Activated B cell treated with CpG ODN at 0.5 μM for 24 hours (primary cell): ENCODE measurements around the gene RPS6KA4. TPM values are rescaled to one million over a fixed set of nuclear protein-coding genes. Genes with fewer than 3 reads are reported as not detected.
"Not testable (repeated sequence)": the region's sequence is repeated elsewhere in the genome, so short reads cannot be mapped to it uniquely, and the experiment has no call there.

ENCODE experiments used
- ATAC-seq: fragments of 200-7000 bp; cut with Tn5 transposase; one replicate; pipeline ENCODE4 v1.10.0; 2021; ENCODE audit warnings: low read depth, mild to moderate bottlenecking, moderate library complexity
- CTCF ChIA-PET: fragments of 350-600 bp; sonication (Branson Sonifier 250); formaldehyde crosslinking; loops from one replicate; lab custom pipeline; 2021; ENCODE audit warnings: antibody characterized with exemption; lab: Charles Lee
- POLR2A ChIA-PET: fragments of 350-600 bp; sonication (Branson Sonifier 250); formaldehyde crosslinking; loops from one replicate; lab custom pipeline; 2021; ENCODE audit warnings: antibody characterized with exemption; lab: Charles Lee
- DNase-seq: peaks from one replicate; pipeline ENCODE4 v3.0.0; 2022
- H3K27ac Mint-ChIP-seq: one replicate; pipeline ENCODE4 v1.8.0; 2020; ENCODE audit warnings: mixed read lengths
- H3K27me3 Mint-ChIP-seq: one replicate; pipeline ENCODE4 v1.8.0; 2021; ENCODE audit warnings: mixed read lengths
- H3K36me3 Mint-ChIP-seq: one replicate; pipeline ENCODE4 v1.8.0; 2021; ENCODE audit warnings: low read depth, mixed read lengths
- H3K4me1 Mint-ChIP-seq: one replicate; pipeline ENCODE4 v1.8.0; 2021; ENCODE audit warnings: mixed read lengths
- H3K4me3 Mint-ChIP-seq: one replicate; pipeline ENCODE4 v1.8.0; 2020; ENCODE audit warnings: mild to moderate bottlenecking, mixed read lengths
- H3K9me3 Mint-ChIP-seq: one replicate; pipeline ENCODE4 v1.8.0; 2020; ENCODE audit warnings: mixed read lengths
- CTCF ChIP-seq: fragments of 200-600 bp; IDR thresholded peaks from one replicate; pipeline ENCODE4 v1.8.0; 2022; ENCODE audit warnings: antibody characterized with exemption, mild to moderate bottlenecking
- intact Hi-C: fragments of 100-400 bp; cut with micrococcal nuclease; formaldehyde crosslinking; loops from one replicate; pipeline ENCODE4 v1.15.1; 2024
- total RNA-seq: library from RNA; stranded (reverse); gene quantifications from 2 replicates; pipeline ENCODE4 v1.2.3, GENCODE V29; 2022

The RPS6KA4 gene
- total RNA-seq, 1 donor from 2014 or later, result 22.6 TPM

GRCh38 chr11:64321533-64321932 is 37.4 kb upstream of the RPS6KA4 start:
- POLR2A ChIA-PET, result no interaction called here
- Mint-ChIP-seq H3K4me3 (no peak overlapping the region), H3K27me3 (no peaks in the 10 kb centered on the region), H3K9me3 (no peaks in the 10 kb centered on the region), H3K4me1 (peaks cover 20% of the 10 kb centered on the region), H3K27ac (no peak overlapping the region), H3K36me3 (peaks cover 32% of the 10 kb centered on the region)
- intact Hi-C loops, result no loop called here
- ATAC-seq (no peak), DNase-seq (no peak)
- CTCF ChIA-PET, result no interaction called here
- no peak for TF ChIP-seq CTCF

GRCh38 chr11:64322925-64323260 is 36.1 kb upstream of the RPS6KA4 start:
- ATAC-seq, result no peak
- Mint-ChIP-seq H3K4me1 (peaks cover 14% of the 10 kb centered on the region), H3K27me3 (no peaks in the 10 kb centered on the region), H3K36me3 (peaks cover 18% of the 10 kb centered on the region), H3K4me3 (no peak overlapping the region), H3K9me3 (peaks cover 1% of the 10 kb centered on the region), H3K27ac (no peak overlapping the region)
- ChIA-PET CTCF (no interaction called here), POLR2A (interaction anchor here (1.5 kb wide), 1 partner anchor 13 kb away, joined by 4 read pairs; no protein-coding TSS in a partner anchor)
- intact Hi-C loops, result no loop called here
- DNase-seq, result no peak
- TF ChIP-seq CTCF, result no peak

GRCh38 chr11:64323373-64323772 is 35.6 kb upstream of the RPS6KA4 start:
- no peak for ATAC-seq
- Mint-ChIP-seq H3K4me1 (peaks cover 10% of the 10 kb centered on the region), H3K9me3 (peaks cover 1% of the 10 kb centered on the region), H3K27ac (no peak overlapping the region), H3K36me3 (peaks cover 16% of the 10 kb centered on the region), H3K4me3 (no peak overlapping the region), H3K27me3 (no peaks in the 10 kb centered on the region)
- DNase-seq, result no peak
- POLR2A ChIA-PET, result interaction anchor here (1.5 kb wide), 1 partner anchor 12 kb away, joined by 4 read pairs; no protein-coding TSS in a partner anchor
- CTCF ChIA-PET, result no interaction called here
- intact Hi-C loops, result no loop called here
- no peak for TF ChIP-seq CTCF

GRCh38 chr11:64323984-64324383 is 35.0 kb upstream of the RPS6KA4 start:
- H3K9me3 Mint-ChIP-seq, H3K27ac Mint-ChIP-seq, ATAC-seq, H3K27me3 Mint-ChIP-seq, CTCF ChIA-PET, intact Hi-C loops, H3K4me1 Mint-ChIP-seq, H3K4me3 Mint-ChIP-seq, DNase-seq: not testable (repeated sequence)
- peaks cover 16% of the 10 kb centered on the region for H3K36me3 Mint-ChIP-seq
- POLR2A ChIA-PET, result interaction anchor here (1.5 to 2.2 kb wide), 2 partner anchors 12 kb away, joined by 4 to 8 read pairs; no protein-coding TSS in a partner anchor

- H3K27me3 Mint-ChIP-seq, result no peaks in the 10 kb centered on the region
- peaks cover 16% of the 10 kb centered on the region for H3K36me3 Mint-ChIP-seq
- H3K4me3 Mint-ChIP-seq, result no peak overlapping the region
- H3K9me3 Mint-ChIP-seq, result peaks cover 1% of the 10 kb centered on the region
- POLR2A ChIA-PET, result interaction anchor here (0.6 to 2.2 kb wide), 2 partner anchors 11 to 356 kb away, joined by 4 to 8 read pairs; no protein-coding TSS in a partner anchor
- no peak overlapping the region for H3K27ac Mint-ChIP-seq
- no peak for DNase-seq
- intact Hi-C loops, result no loop called here
- no peak for ATAC-seq
- H3K4me1 Mint-ChIP-seq, result peaks cover 2% of the 10 kb centered on the region
- TF ChIP-seq CTCF, result no peak
- CTCF ChIA-PET, result interaction anchor here (1.5 kb wide), 1 partner anchor 30 kb away, joined by 4 read pairs; no protein-coding TSS in a partner anchor
These were observed 34.1 kb upstream of the RPS6KA4 start for GRCh38 chr11:64324692-64325469.
